ENCODE results near the gene COMMD2. TPM values are rescaled to one million over a fixed set of nuclear protein-coding genes. Genes with fewer than 3 reads are reported as not detected.

Gene COMMD2
- total RNA-seq, 1 donor from 2014 or later, result 31.6 TPM

GRCh38 chr3:149705416-149705815 is 46.9 kb downstream of the COMMD2 start:
- no peak for DNase-seq (ENCODE audit: low read depth, low spot score)

GRCh38 chr3:149703466-149703865 is 48.8 kb downstream of the COMMD2 start:
- no peak for DNase-seq (ENCODE audit: low read depth, low spot score)

GRCh38 chr3:149702691-149703441 is 49.4 kb downstream of the COMMD2 start:
- DNase-seq (ENCODE audit: low read depth, low spot score), result no peak

GRCh38 chr3:149701977-149702350 is 50.3 kb downstream of the COMMD2 start:
- no peak for DNase-seq (ENCODE audit: low read depth, low spot score)

DNA sequence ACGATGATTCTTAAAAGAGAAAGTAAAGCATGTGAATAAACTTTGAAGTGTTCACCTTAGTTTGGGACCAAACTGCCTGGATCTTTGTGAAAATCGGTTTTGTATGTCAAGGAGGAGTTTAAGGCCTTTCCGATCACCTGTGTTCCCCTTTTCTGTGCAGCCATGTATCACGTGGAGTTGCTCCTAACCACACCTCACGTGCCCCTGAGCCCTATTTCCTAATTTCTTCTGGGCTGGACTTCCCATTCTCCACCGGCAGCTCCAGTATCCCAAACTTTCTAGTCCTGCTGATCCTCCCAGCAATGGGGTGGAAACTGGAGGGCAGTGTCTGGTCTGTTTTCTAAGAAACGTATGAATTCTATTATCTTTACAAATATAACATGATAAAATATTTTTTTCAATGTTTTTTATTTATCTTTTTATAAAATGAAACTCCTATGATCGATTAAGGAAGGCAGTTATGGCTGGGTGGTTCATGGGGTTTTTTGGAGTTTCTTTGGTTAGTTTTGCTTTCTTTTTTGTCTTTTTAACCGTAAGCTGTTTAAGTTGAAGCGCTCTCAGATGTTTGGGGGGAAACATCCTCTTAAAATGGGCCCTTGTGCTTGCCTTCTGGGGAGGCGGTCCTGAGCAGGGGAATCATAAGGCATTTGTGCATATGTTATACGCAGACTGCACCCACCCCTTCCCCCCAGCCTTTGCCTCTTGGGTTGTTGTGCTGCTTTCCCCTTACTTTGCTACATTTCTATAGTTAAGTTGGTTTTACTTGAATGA is 50.9 kb downstream of the COMMD2 start:
- no peak for DNase-seq (ENCODE audit: low read depth, low spot score)

Other genes with a start within 250 kb of the COMMD2 start
- 111 and 117 TPM in 2 replicates for gene WWTR1, start 94.5 kb downstream of the COMMD2 start, total RNA-seq
- not detected in 2 replicates for gene ANKUB1, start 40.1 kb upstream of the COMMD2 start, total RNA-seq
- gene RNF13, start 60.7 kb upstream of the COMMD2 start, total RNA-seq, result 40.4 and 49.1 TPM in 2 replicates
- 158 and 176 TPM in 2 replicates for gene PFN2, start 218.4 kb upstream of the COMMD2 start, total RNA-seq